ENCODE results near the gene KRT79.

- no peak for TF ChIP-seq ZNF565 (CRISPR knock-in tag; conservative IDR thresholded peaks at IDR 0.05; ENCODE audit: low read depth)
- no peak for TF ChIP-seq POU6F1 (CRISPR knock-in tag; IDR thresholded peaks at IDR 0.05; ENCODE audit: borderline replicate concordance, low read depth)
Observed at GRCh38 chr12:52771505-52771904, 62.6 kb downstream of the KRT79 start.

All from SK-N-SH treated with all-trans-retinoic acid at 6 μM for 48 hours (cell line).